ENCODE measurements around the gene MXRA8.
A peak's percentile ranks its signal among the peaks of the same experiment; 100 is the strongest.

The MXRA8 gene

GRCh38 chr1:1365875-1366698, 7.7 kb upstream of the MXRA8 start:
- DNase-seq, result no peak

DNA sequence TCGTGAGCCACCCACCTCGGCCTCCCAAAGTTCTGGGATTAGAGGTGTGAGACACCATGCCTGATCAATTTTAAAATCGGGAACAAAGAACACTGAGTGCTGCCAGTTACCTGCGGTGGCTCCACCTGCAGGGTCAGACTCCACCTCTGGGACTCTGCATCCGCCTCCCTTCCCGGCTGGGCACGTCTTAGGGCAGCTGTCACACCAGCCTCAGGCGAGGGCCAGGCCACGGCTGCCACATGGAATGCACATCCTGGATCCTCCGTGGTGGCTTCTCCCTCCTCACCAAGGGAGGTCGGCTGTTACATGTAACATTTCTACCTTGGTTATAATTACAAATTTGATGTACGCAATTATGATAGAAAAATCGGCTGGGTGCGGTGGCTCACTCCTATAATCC, 5.9 kb upstream of the MXRA8 start:
- no peak for DNase-seq

DNA sequence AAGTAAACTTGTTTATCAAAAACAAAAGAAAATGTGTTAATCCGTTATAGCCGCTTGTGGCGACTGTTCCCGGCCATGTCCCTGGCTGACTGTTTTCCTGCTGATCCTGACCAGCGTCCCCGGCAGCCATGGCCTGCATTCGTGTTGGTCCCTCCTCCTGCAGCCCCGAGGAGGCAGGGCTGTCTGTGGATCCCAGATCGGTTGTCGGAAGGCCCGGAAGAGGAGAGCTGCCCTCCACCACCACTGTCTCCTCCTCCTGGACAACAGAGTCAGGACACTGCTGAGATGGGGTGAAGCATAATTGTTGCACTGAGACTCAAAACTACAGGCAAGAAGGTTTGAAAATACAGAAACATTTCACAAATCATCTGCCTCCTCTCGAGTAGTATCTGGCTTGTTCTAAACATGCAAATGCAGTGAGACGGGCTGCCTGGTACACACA, 3.6 kb upstream of the MXRA8 start:
- DNase-seq, result no peak

GRCh38 chr1:1361233-1361981, 3.1 kb upstream of the MXRA8 start:
- DNase-seq, result no peak

- no peak for DNase-seq
These were observed 2.3 kb upstream of the MXRA8 start for GRCh38 chr1:1360506-1361169.

DNA sequence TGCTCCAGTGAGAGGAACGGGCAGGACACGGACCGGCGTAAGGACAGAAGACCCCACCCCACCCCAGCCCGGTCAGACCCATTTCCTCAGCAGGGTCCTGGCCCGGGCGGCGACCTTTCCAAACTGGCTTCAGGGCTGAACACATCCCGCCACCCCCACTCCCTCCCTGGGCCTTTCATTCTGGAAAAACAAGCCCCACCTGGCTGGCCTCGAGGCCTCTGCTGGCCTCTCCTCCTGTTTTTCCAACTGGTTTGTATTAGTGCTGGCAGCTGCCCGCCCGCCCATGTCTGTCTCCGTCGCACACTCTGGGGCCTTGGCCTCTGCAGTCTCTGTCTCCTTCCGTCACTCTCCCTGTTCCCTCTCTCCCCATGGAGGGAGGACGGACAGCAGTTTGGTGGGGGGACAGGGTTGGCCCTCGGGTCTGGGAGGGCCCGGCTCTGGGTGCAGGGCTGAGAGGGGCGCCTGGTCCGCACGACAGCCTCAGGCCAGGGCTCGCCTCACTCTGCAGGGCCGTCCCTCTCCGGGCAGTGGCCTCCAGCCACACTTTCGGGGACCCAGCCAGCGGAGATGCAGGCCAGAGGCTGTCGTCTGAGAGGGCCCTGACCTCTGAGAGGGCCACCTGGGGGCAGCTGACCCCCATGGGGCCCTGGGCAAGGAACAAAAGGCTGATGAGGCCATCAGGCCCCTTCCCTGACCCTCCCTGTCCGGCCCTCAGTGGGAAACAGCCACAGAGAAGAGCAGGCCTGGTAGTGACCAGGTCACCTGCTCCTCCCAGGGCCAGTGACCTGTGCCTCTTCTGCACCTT, 1.5 kb upstream of the MXRA8 start:
- DNase-seq, result no peak

DNA sequence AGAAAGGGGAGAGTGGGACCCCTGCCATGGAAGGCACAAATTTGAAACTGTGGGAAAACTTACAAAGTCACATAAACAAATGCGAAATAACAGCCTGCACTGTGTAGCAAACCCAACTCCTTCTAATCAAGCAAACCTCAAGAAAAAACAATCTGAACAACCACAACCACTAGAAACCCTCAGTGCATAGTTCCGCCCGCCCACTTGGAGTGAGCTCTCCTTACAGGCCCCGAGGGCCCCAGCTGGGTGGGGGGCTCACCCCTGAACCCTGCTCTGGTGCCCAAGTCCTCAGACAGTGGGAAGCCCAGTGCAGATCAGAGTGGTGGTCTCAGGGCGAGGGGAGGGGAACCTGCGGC, 931 bp upstream of the MXRA8 start:
- DNase-seq, result no peak

GRCh38 chr1:1357871-1358432, 403 bp downstream of the MXRA8 start:
- DNase-seq, result no peak

DNA sequence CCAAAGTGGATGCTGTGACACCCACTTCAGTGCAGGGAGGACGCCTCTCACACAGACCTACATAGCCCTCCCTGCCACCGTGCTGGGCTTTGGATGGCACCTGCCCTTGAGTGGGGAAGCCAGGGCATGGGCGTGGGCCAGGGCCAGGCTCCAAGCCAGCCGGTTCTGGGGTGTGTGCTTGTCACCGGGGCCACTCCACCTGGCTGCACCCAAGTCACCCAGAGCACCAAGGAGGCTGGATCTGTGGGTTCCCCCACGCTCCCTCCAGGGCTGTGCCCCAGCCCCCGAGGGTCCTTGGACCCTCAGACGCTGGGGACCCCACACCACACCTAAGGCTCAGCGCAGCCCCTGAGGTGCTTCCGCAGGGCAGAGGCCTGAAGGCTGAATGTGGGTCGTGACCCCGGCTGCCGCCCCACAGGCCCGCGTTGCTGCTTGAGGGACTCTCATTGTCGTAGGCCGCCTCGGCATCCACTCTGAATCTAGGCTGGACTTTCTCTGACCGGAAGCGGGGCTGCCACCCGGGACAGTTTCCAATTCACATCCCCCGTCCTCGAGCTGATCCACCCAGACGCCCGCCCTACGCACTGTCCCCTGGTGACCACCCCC, 1.5 kb downstream of the MXRA8 start:
- no peak for DNase-seq

GRCh38 chr1:1356166-1356795, 2.1 kb downstream of the MXRA8 start:
- no peak for DNase-seq

GRCh38 chr1:1355416-1355815, 2.9 kb downstream of the MXRA8 start:
- no peak for DNase-seq

DNA sequence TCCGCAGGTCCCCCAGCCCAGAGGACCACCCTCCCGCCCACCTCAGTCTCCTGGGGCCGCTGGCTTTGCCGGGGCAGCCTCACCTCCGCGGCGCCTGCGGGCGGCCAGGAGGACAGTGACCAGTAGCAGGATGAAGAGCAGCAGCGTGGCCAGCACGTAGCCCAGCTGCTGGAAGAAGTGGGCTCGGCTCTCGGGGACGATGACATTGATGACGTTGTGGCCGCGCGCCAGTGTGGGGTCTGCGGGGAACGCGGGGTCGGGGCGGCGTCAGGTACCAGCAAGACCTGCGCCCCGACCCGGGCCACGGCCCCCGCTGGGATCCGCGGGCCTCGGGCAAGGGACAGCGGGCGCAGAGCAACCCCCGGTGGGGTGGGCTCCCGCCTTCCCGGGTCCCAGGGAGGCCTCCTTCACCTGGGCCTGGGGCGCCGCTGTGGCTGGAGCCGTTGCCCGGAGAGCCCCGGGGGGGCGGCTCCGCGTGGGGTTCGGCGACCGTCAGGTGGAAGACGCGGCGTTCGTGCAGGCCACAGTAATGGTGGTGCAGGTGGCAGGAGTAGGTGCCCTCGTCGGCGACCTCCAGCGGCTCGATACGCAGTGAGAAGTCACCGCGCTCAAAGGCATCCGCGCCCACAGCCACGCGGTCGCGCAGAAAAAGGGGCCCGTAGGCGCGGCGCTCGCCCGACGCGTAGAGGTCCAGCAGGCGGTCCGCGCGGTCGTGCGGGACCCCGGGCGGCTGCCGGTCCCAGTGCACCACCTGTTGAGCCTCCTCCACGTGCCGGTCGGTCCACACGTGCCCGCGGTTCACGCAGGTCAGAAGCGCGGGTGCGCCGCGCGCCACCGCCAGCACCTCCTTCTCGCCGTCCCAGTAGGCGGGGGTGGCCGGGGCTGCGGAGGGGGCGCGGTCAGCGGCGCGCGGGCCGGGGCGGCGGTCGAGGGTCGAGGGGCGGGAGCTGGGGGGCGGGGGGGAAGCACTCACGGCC, 3.8 kb downstream of the MXRA8 start:
- DNase-seq, result no peak

DNA sequence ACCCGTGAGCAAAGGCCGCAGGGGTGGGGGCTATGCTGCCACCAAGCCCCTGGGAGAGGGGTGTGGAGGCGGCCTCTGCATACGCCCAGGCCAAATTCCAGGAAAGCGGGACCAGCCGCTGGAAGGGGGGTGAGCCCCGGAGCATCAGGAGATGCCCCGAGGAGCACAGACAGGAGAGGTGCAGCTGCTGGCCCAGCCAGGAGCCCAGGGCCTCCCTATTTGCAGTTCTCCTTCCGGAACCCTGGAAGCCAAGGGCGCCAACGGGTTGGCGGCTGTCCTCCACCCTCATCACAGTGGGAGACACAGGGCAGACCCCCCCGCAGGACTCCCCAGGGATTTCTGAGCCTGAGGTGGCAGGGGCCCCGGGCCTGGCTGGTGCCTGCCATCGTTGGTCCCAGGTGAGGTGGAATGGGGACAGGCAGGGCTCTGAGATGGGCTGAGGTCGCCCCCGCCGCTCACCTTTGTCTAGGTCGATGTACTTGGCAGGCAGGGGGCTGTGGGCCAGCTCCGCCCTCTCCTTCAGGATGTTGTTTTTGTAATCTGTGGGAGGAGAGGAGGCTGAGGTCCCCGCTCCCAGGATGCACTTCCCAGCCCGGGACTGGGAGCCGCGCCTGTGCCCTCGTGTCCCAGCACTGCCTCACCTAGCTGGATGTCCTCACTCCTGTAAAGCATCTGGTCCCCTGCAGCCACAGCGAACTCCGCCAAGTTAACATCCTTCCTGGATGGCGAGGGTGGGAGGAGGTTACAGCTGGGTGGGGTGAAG, 4.8 kb downstream of the MXRA8 start:
- DNase-seq, result no peak

GRCh38 chr1:1352786-1353388, 5.5 kb downstream of the MXRA8 start:
- DNase-seq, result no peak

DNA sequence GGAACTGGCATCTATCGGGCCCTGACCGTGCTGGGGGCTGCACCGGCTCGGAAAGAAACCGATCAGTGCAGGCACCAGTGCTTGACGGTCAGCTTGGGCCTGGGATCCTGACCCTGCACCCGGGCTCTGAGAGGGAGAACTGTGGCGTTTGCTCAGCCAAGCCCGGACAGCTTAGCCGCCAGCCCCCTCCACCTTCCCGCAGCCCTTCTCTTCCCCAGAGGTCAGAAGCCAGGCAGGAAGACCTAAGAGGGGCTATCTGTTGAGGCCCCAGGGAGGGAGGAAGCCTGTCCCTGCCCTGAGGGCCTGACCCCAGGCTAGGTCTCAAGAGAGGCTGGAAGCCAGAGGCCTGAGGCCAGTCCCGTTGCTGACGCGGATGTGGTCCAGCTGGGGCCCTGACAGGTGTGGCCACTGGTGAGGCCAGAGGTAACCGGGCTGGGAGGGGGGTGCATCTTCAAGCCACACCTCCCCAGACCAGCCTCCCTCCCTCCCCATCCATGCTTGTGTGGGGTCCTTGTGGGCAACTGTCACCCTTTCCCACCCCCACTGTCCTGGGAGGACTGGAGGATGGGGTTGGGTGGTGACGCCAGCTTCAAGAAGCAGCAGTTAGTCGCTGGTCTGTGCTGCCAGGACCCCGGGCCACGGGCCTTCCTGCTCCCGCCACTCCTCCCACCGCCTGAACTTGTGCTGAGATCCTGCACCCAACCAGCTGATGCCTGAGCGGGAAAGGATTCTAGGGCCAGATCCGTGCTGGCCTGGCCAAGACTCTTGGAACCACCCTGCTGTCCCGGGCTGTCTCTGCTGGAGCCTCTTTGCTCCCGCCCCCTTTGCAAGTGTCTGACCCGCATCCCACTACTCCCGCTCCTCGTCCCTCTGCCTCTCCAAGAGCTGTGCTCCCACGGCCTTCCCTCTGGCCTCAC, 6.6 kb downstream of the MXRA8 start:
- no peak for DNase-seq

- DNase-seq, result peak; percentile 73 to 74
These were observed 8.9 kb downstream of the MXRA8 start, which contains the start of gene DVL1 for GRCh38 chr1:1349256-1350012. Gene DVL1, minus strand, starts transcription at chr1:1349418. Its CDS starts 353 bp downstream, at chr1:1349065.

Data from CD4-positive, alpha-beta T cell treated with Interleukin-1 beta for 1 hour (primary cell).